Trophoblast cell (in vitro differentiated cells and primary cell): ENCODE measurements around the gene KPNA4.

Source experiments
- DNase-seq, 2 donors: peaks; one replicate each; pipeline ENCODE4 v3.0.0-alpha.2; 2016
- H2AFZ ChIP-seq: 2 replicates; pipeline ENCODE4 v1.6.1; 2013; ENCODE audit warnings: low read length, moderate library complexity, mild to moderate bottlenecking; ENCODE audit not compliant: insufficient read depth, poor library complexity
- H2AK5ac ChIP-seq: 2 replicates; pipeline ENCODE4 v1.6.1; 2013; ENCODE audit warnings: mild to moderate bottlenecking, low read length
- H2BK120ac ChIP-seq: 2 replicates; pipeline ENCODE4 v1.6.1; 2013; ENCODE audit warnings: low read length, mild to moderate bottlenecking, moderate library complexity; ENCODE audit not compliant: insufficient read depth, poor library complexity
- H2BK12ac ChIP-seq: 2 replicates; pipeline ENCODE4 v1.6.1; 2013; ENCODE audit warnings: mild to moderate bottlenecking, low read length, moderate library complexity
- H2BK5ac ChIP-seq: 2 replicates; pipeline ENCODE4 v1.6.1; 2013; ENCODE audit warnings: low read length, low read depth, moderate library complexity, mild to moderate bottlenecking; ENCODE audit not compliant: poor library complexity
- H3K14ac ChIP-seq: 2 replicates; pipeline ENCODE4 v1.6.1; 2013; ENCODE audit warnings: mild to moderate bottlenecking, low read length
- H3K18ac ChIP-seq: 2 replicates; pipeline ENCODE4 v1.6.1; 2013; ENCODE audit warnings: mild to moderate bottlenecking, low read length
- H3K23ac ChIP-seq: 2 replicates; pipeline ENCODE4 v1.6.1; 2013; ENCODE audit warnings: low read length
- H3K27ac ChIP-seq: 2 replicates; pipeline ENCODE4 v1.5.1; 2013; ENCODE audit warnings: low read depth, mild to moderate bottlenecking, inconsistent platforms, low read length, moderate library complexity
- H3K27me3 ChIP-seq: 2 replicates; pipeline ENCODE4 v1.6.1; 2013; ENCODE audit warnings: inconsistent platforms, mild to moderate bottlenecking, low read length, moderate library complexity; ENCODE audit not compliant: insufficient read depth
- H3K36me3 ChIP-seq, 2 experiments: 1 replicate in 1 of 2; 2 replicates in 1 of 2; pipeline ENCODE4 v1.6.1; 2013; ENCODE audit warnings: low read length in 2 of 2, mild to moderate bottlenecking in 2 of 2, moderate library complexity in 1 of 2; ENCODE audit not compliant: insufficient read depth in 2 of 2, control insufficient read depth in 1 of 2
- H3K4ac ChIP-seq: 2 replicates; pipeline ENCODE4 v1.6.1; 2013; ENCODE audit warnings: low read depth, mild to moderate bottlenecking, low read length, moderate library complexity
- H3K4me1 ChIP-seq, 2 experiments: 1 replicate in 1 of 2; 2 replicates in 1 of 2; pipeline ENCODE4 v1.6.1; 2013; ENCODE audit warnings: low read length in 2 of 2, mild to moderate bottlenecking in 2 of 2, moderate library complexity in 1 of 2; ENCODE audit not compliant: insufficient read depth in 2 of 2, control insufficient read depth in 1 of 2
- H3K4me2 ChIP-seq: 2 replicates; pipeline ENCODE4 v1.6.1; 2013; ENCODE audit warnings: inconsistent platforms, mild to moderate bottlenecking, low read length, moderate library complexity
- H3K4me3 ChIP-seq: 2 replicates; pipeline ENCODE4 v1.5.1; 2013; ENCODE audit warnings: mild to moderate bottlenecking, low read depth, low read length, inconsistent platforms
- H3K79me1 ChIP-seq: one replicate; pipeline ENCODE4 v1.6.1; 2013; ENCODE audit warnings: low read length
- H3K79me2 ChIP-seq: 2 replicates; pipeline ENCODE4 v1.6.1; 2013; ENCODE audit warnings: low read length, mild to moderate bottlenecking; ENCODE audit not compliant: control insufficient read depth, insufficient read depth, poor library complexity
- H3K9ac ChIP-seq: 2 replicates; pipeline ENCODE4 v1.6.1; 2013; ENCODE audit warnings: mild to moderate bottlenecking, low read length
- H3K9me3 ChIP-seq: 2 replicates; pipeline ENCODE4 v1.6.1; 2013; ENCODE audit warnings: low read depth, mild to moderate bottlenecking, control low read depth, inconsistent platforms, low read length; ENCODE audit not compliant: insufficient read depth
- H4K12ac ChIP-seq: 2 replicates; pipeline ENCODE4 v1.6.1; 2013; ENCODE audit warnings: low read depth, mild to moderate bottlenecking, low read length, moderate library complexity
- H4K8ac ChIP-seq: 2 replicates; pipeline ENCODE4 v1.6.1; 2013; ENCODE audit warnings: low read depth, mild to moderate bottlenecking, low read length, moderate library complexity
- H4K91ac ChIP-seq: one replicate; pipeline ENCODE4 v1.6.1; 2013; ENCODE audit warnings: low read depth, mild to moderate bottlenecking, low read length, moderate library complexity
- WGBS: extraction: QIAGEN DNeasy Blood & Tissue Kit; methylation state at CpG from one replicate; pipeline ENCODE4 v1.1.7; 2013; ENCODE audit warnings: missing lambda C conversion rate; ENCODE audit not compliant: insufficient read length, insufficient coverage; ENCODE audit errors: extremely low coverage; 5-methylcytosine and 5-hydroxymethylcytosine counted together

Gene KPNA4

GRCh38 chr3:160482796-160483195 lies 82.6 kb downstream of the KPNA4 start:
- Histone ChIP-seq H3K4me2 (no peak overlapping the region), H4K91ac (no peak overlapping the region), H3K23ac (no peak overlapping the region), H2BK120ac (no peak overlapping the region), H3K27ac (no peak overlapping the region), H2BK5ac (no peak overlapping the region), H3K18ac (no peak overlapping the region), H4K8ac (no peak overlapping the region), H4K12ac (no peak overlapping the region), H3K4ac (no peak overlapping the region), H3K79me2 (no peaks in the 10 kb centered on the region), H2AK5ac (no peak overlapping the region), H2BK12ac (no peak overlapping the region), H3K27me3 (no peaks in the 10 kb centered on the region), H3K79me1 (no peaks in the 10 kb centered on the region), H3K4me3 (no peak overlapping the region), H3K9ac (no peak overlapping the region), H2AFZ (no peak overlapping the region), H3K36me3 (no peaks in the 10 kb centered on the region), H3K9me3 (no peaks in the 10 kb centered on the region), H3K4me1 (no peaks in the 10 kb centered on the region), H3K14ac (no peak overlapping the region)
- no peak for DNase-seq
- no CpG with 5 or more reads among the region's 3 CpGs for WGBS

GRCh38 chr3:160481856-160482255 lies 83.5 kb downstream of the KPNA4 start:
- H3K36me3 ChIP-seq = no peaks in the 10 kb centered on the region
- peaks cover 4 to 5% of the 10 kb centered on the region in 2 experiments for H3K4me1 ChIP-seq
- WGBS = no CpG with 5 or more reads among the region's 6 CpGs
- no peak overlapping the region for H2AK5ac ChIP-seq
- H3K4me3 ChIP-seq = no peak overlapping the region
- H3K79me2 ChIP-seq = no peaks in the 10 kb centered on the region
- no peak overlapping the region for H4K8ac ChIP-seq
- no peak overlapping the region for H4K12ac ChIP-seq
- no peaks in the 10 kb centered on the region for H3K9me3 ChIP-seq
- H4K91ac ChIP-seq = no peak overlapping the region
- H2BK5ac ChIP-seq = no peak overlapping the region
- H2AFZ ChIP-seq = no peak overlapping the region
- no peaks in the 10 kb centered on the region for H3K79me1 ChIP-seq
- H3K4me2 ChIP-seq = no peak overlapping the region
- no peak overlapping the region for H3K4ac ChIP-seq
- H2BK120ac ChIP-seq = no peak overlapping the region
- no peak overlapping the region for H3K27ac ChIP-seq
- no peak overlapping the region for H2BK12ac ChIP-seq
- H3K23ac ChIP-seq = no peak overlapping the region
- DNase-seq = no peak
- no peak overlapping the region for H3K9ac ChIP-seq
- no peak overlapping the region for H3K18ac ChIP-seq
- H3K14ac ChIP-seq = no peak overlapping the region
- no peaks in the 10 kb centered on the region for H3K27me3 ChIP-seq

DNA sequence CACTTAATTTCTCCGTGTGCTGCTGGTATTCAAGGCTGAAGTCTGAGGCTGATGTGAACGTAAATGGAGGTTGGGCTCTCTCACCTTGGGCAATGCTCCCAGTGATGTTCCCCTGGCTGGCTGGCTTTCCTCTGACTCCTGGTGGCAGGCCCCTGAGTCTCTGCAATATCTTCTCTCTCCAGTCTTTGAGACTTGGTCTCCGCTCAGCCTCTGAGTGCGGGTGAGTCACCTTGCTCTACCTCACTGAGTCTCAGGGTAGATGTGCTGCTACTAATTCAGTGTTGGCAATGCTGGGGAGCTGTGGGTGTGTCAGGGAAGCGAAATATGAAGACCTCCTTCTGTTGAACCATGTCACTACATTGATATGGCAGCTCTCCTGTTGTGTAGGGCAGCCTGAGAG lies 84.4 kb downstream of the KPNA4 start:
- Histone ChIP-seq H3K27me3 (no peaks in the 10 kb centered on the region), H3K9me3 (no peaks in the 10 kb centered on the region), H3K18ac (no peak overlapping the region), H2AFZ (no peak overlapping the region), H2BK12ac (no peak overlapping the region), H2AK5ac (no peak overlapping the region), H3K79me2 (no peaks in the 10 kb centered on the region), H3K4me1 (peaks cover 4 to 5% of the 10 kb centered on the region in 2 experiments), H3K4me2 (no peak overlapping the region), H2BK5ac (no peak overlapping the region), H3K9ac (no peak overlapping the region), H3K14ac (no peak overlapping the region), H3K36me3 (no peaks in the 10 kb centered on the region), H4K91ac (no peak overlapping the region), H3K27ac (no peak overlapping the region), H3K4ac (no peak overlapping the region), H3K4me3 (no peak overlapping the region), H4K12ac (no peak overlapping the region), H4K8ac (no peak overlapping the region), H3K23ac (no peak overlapping the region), H2BK120ac (no peak overlapping the region), H3K79me1 (no peaks in the 10 kb centered on the region)
- DNase-seq = no peak
- WGBS = no CpG with 5 or more reads among the region's 5 CpGs

DNA sequence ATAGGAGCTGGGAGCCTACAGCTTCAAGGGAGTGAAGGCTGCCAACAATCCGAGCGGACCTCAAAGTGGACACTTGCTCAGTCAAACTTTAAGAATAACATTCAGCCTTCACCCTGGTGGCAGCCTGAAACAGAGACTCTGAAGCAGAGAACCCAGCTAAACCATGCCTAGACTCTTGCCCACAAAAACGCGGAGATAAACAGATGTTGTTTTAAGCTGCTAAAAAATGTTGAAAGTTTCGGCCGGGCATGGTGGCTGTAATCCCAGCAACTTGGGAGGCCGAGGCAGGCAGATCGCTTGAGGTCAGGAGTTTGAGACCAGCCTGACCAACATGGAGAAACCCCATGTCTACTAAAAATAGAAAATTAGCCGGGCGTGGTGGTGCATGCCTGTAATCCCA lies 86.0 kb downstream of the KPNA4 start:
- Histone ChIP-seq H3K79me2 (no peaks in the 10 kb centered on the region), H2BK120ac (no peak overlapping the region), H3K23ac (no peak overlapping the region), H4K8ac (no peak overlapping the region), H3K36me3 (no peaks in the 10 kb centered on the region), H3K4me1 (peaks cover 4 to 5% of the 10 kb centered on the region in 2 experiments), H3K4me3 (no peak overlapping the region), H3K27ac (no peak overlapping the region), H2BK12ac (no peak overlapping the region), H3K18ac (no peak overlapping the region), H4K91ac (no peak overlapping the region), H3K9ac (no peak overlapping the region), H3K9me3 (no peaks in the 10 kb centered on the region), H3K14ac (no peak overlapping the region), H3K4me2 (no peak overlapping the region), H2AFZ (no peak overlapping the region), H3K4ac (no peak overlapping the region), H3K27me3 (no peaks in the 10 kb centered on the region), H3K79me1 (no peaks in the 10 kb centered on the region), H2AK5ac (no peak overlapping the region), H4K12ac (no peak overlapping the region), H2BK5ac (no peak overlapping the region)
- no CpG with 5 or more reads among the region's 10 CpGs for WGBS
- DNase-seq = no peak
